Neuronal stem cell (in vitro differentiated cells): Measurements from ENCODE around the gene NDUFAF3. TPM values are rescaled to one million over a fixed set of nuclear protein-coding genes. Genes with fewer than 3 reads are reported as not detected.

ENCODE experiments used
- DNase-seq: peaks from one replicate; pipeline ENCODE4 v3.0.0-alpha.2; 2013; ENCODE audit warnings: low spot score
- H2AFZ ChIP-seq: one replicate; pipeline ENCODE4 v1.6.1; 2013; ENCODE audit warnings: mild to moderate bottlenecking, low read length, inconsistent platforms
- H2AK5ac ChIP-seq: 2 replicates; pipeline ENCODE4 v1.6.1; 2013; ENCODE audit warnings: low read depth, mild to moderate bottlenecking, inconsistent platforms, low read length, moderate library complexity, mixed read lengths
- H2BK120ac ChIP-seq: 2 replicates; pipeline ENCODE4 v1.6.1; 2013; ENCODE audit warnings: low read depth, mild to moderate bottlenecking, inconsistent platforms, low read length, moderate library complexity, mixed read lengths
- H2BK12ac ChIP-seq: one replicate; pipeline ENCODE4 v1.6.1; 2013; ENCODE audit warnings: low read length, inconsistent platforms
- H2BK15ac ChIP-seq: 2 replicates; pipeline ENCODE4 v1.6.1; 2013; ENCODE audit warnings: mild to moderate bottlenecking, low read length, inconsistent platforms, mixed read lengths
- H2BK5ac ChIP-seq: one replicate; pipeline ENCODE4 v1.6.1; 2013; ENCODE audit warnings: inconsistent platforms, mild to moderate bottlenecking, low read length, moderate library complexity
- H3K14ac ChIP-seq: one replicate; pipeline ENCODE4 v1.6.1; 2013; ENCODE audit warnings: low read length, inconsistent platforms
- H3K18ac ChIP-seq: 2 replicates; pipeline ENCODE4 v1.6.1; 2013; ENCODE audit warnings: low read length, inconsistent platforms
- H3K23ac ChIP-seq: 2 replicates; pipeline ENCODE4 v1.6.1; 2013; ENCODE audit warnings: low read depth, mild to moderate bottlenecking, mixed read lengths, low read length, inconsistent platforms; ENCODE audit not compliant: poor library complexity
- H3K27ac ChIP-seq: replicated peaks from 3 replicates; pipeline ENCODE4 v1.5.1; 2013; ENCODE audit warnings: low read length, inconsistent platforms
- H3K27me3 ChIP-seq, 3 experiments: 2 replicates each; pipeline ENCODE4 v1.6.1; 2013; ENCODE audit warnings: low read length in 3 of 3, mild to moderate bottlenecking in 2 of 3, inconsistent platforms in 1 of 3, low read depth in 1 of 3, mixed read lengths in 1 of 3, moderate library complexity in 1 of 3; ENCODE audit not compliant: control insufficient read depth in 3 of 3, insufficient read depth in 3 of 3
- H3K36me3 ChIP-seq, 2 donors: replicated peaks in 1 of 2; 2 replicates each; pipeline ENCODE4 v1.6.1; 2013; ENCODE audit warnings: low read length in 2 of 2; ENCODE audit not compliant: control insufficient read depth in 2 of 2, insufficient read depth in 2 of 2
- H3K4ac ChIP-seq: 2 replicates; pipeline ENCODE4 v1.6.1; 2013; ENCODE audit warnings: inconsistent platforms, mild to moderate bottlenecking, low read length, moderate library complexity
- H3K4me1 ChIP-seq, 2 donors: 1 replicate in 1 of 2; 2 replicates in 1 of 2; pipeline ENCODE4 v1.6.1; 2013; ENCODE audit warnings: low read length in 2 of 2, low read depth in 1 of 2; ENCODE audit not compliant: control insufficient read depth in 2 of 2, insufficient read depth in 1 of 2
- H3K4me2 ChIP-seq: one replicate; pipeline ENCODE4 v1.6.1; 2013; ENCODE audit warnings: mild to moderate bottlenecking, low read length, inconsistent platforms; ENCODE audit not compliant: insufficient read depth, poor library complexity, severe bottlenecking
- H3K4me3 ChIP-seq, 2 donors: 2 replicates each; pipeline ENCODE4 v1.5.1; 2013; ENCODE audit warnings: low read length in 2 of 2, mild to moderate bottlenecking in 2 of 2, inconsistent platforms in 1 of 2, moderate library complexity in 1 of 2
- H3K79me1 ChIP-seq: one replicate; pipeline ENCODE4 v1.6.1; 2013; ENCODE audit warnings: low read depth, mild to moderate bottlenecking, inconsistent platforms, low read length, moderate library complexity
- H3K9ac ChIP-seq: one replicate; pipeline ENCODE4 v1.6.1; 2013; ENCODE audit warnings: mild to moderate bottlenecking, low read depth, low read length, inconsistent platforms; ENCODE audit not compliant: poor library complexity
- H3K9me3 ChIP-seq, 2 donors: replicated peaks in 1 of 2; 2 replicates each; pipeline versions ENCODE3 to v1.6.1; 2013; ENCODE audit warnings: low read length in 2 of 2, mild to moderate bottlenecking in 2 of 2, inconsistent platforms in 1 of 2, low read depth in 1 of 2, mixed read lengths in 1 of 2, moderate library complexity in 1 of 2; ENCODE audit not compliant: control insufficient read depth in 2 of 2, insufficient read depth in 1 of 2
- H4K8ac ChIP-seq: one replicate; pipeline ENCODE4 v1.6.1; 2013; ENCODE audit warnings: low read depth, mild to moderate bottlenecking, inconsistent platforms, low read length, moderate library complexity
- H4K91ac ChIP-seq: one replicate; pipeline ENCODE4 v1.6.1; 2013; ENCODE audit warnings: low read length, low read depth, mild to moderate bottlenecking, inconsistent platforms; ENCODE audit not compliant: poor library complexity
- WGBS, 2 donors: extraction: QIAGEN DNeasy Blood & Tissue Kit; methylation state at CpG; one replicate each; pipeline ENCODE4 v1.1.7; 2013; ENCODE audit warnings: missing lambda C conversion rate in 2 of 2, mixed read lengths in 1 of 2; ENCODE audit not compliant: insufficient read length in 2 of 2, insufficient replicate concordance in 1 of 2; ENCODE audit errors: extremely low coverage in 2 of 2; 5-methylcytosine and 5-hydroxymethylcytosine counted together
- polyA plus RNA-seq, 2 experiments: library from polyadenylated mRNA; stranded (reverse); fragments of 200-250 nt; gene quantifications; one replicate each; pipeline ENCODE4 v1.2.3, GENCODE V29; 2013

The NDUFAF3 gene
- 57.2 TPM for polyA plus RNA-seq (2013, experiment 1 of 2)
- 56.0 TPM for polyA plus RNA-seq (2013, experiment 2 of 2)

- H3K4me1 ChIP-seq: peaks cover 22 to 23% of the 10 kb centered on the region in 2 donors
- peak within 1 kb of the TSS; percentile 98 for H2AK5ac ChIP-seq
- H3K27ac ChIP-seq: peak within 1 kb of the TSS; percentile 99
- H2BK12ac ChIP-seq: peak within 1 kb of the TSS; percentile 14
- peak within 1 kb of the TSS; percentile 55 for H2BK15ac ChIP-seq
- H2BK5ac ChIP-seq: peak within 1 kb of the TSS; percentile 99
- peak within 1 kb of the TSS; percentile 92 for H2AFZ ChIP-seq
- H4K91ac ChIP-seq: peak within 1 kb of the TSS; percentile 98
- WGBS, 2 donors: no CpG with 5 or more reads among the region's 83 CpGs
- H3K27me3 ChIP-seq: no peaks in the 10 kb centered on the region
- peak within 1 kb of the TSS; percentile 99 for H3K18ac ChIP-seq
- H3K14ac ChIP-seq: peak within 1 kb of the TSS; percentile 86
- peak within 1 kb of the TSS; percentile 100 for H3K9ac ChIP-seq
- H3K4me3 ChIP-seq: peak within 1 kb of the TSS; percentile 93 to 97
- H4K8ac ChIP-seq: peak within 1 kb of the TSS; percentile 93
- H3K23ac ChIP-seq: peak within 1 kb of the TSS; percentile 99
- peak; percentile 96 for DNase-seq
- peaks cover 34 to 51% of the 10 kb centered on the region in 2 donors for H3K36me3 ChIP-seq
- peak within 1 kb of the TSS; percentile 99 for H3K4me2 ChIP-seq
- H2BK120ac ChIP-seq: peak within 1 kb of the TSS; percentile 81
- peak within 1 kb of the TSS; percentile 58 for H3K4ac ChIP-seq
- H3K9me3 ChIP-seq: no peaks in the 10 kb centered on the region
- peaks cover 14% of the 10 kb centered on the region for H3K79me1 ChIP-seq
Observed at GRCh38 chr3:49021813-49022687, at the start of gene NDUFAF3. NDUFAF3 (plus strand) TSS chr3:49022121; CDS start chr3:49022145, 24 bp downstream.

- H3K23ac ChIP-seq: no peak overlapping the region
- H3K14ac ChIP-seq: no peak overlapping the region
- no peak overlapping the region for H2BK120ac ChIP-seq
- peaks cover 37 to 91% of the 10 kb centered on the region in 2 donors for H3K36me3 ChIP-seq
- no peak overlapping the region for H2BK5ac ChIP-seq
- no peaks in the 10 kb centered on the region for H3K79me1 ChIP-seq
- H3K4me2 ChIP-seq: no peak overlapping the region
- no peak overlapping the region for H3K27ac ChIP-seq
- no CpG with 5 or more reads among the region's 10 CpGs for WGBS, 2 donors
- no peak overlapping the region for H2AK5ac ChIP-seq
- H3K18ac ChIP-seq: no peak overlapping the region
- no peaks in the 10 kb centered on the region for H3K9me3 ChIP-seq
- DNase-seq: no peak
- no peak overlapping the region for H4K91ac ChIP-seq
- no peak overlapping the region for H2BK12ac ChIP-seq
- H3K4me1 ChIP-seq: no peaks in the 10 kb centered on the region
- H4K8ac ChIP-seq: no peak overlapping the region
- no peak overlapping the region for H2BK15ac ChIP-seq
- no peak overlapping the region for H3K4me3 ChIP-seq
- H2AFZ ChIP-seq: no peak overlapping the region
- H3K4ac ChIP-seq: no peak overlapping the region
- no peaks in the 10 kb centered on the region for H3K27me3 ChIP-seq
- no peak overlapping the region for H3K9ac ChIP-seq
Observed at GRCh38 chr3:48974076-48974864, 47.7 kb upstream of the NDUFAF3 start.

- no peak overlapping the region for H3K4ac ChIP-seq
- no peak overlapping the region for H3K9ac ChIP-seq
- H3K27ac ChIP-seq: no peak overlapping the region
- H3K4me1 ChIP-seq: no peaks in the 10 kb centered on the region
- no peak overlapping the region for H3K4me2 ChIP-seq
- H3K23ac ChIP-seq: no peak overlapping the region
- no peak overlapping the region for H4K8ac ChIP-seq
- peaks cover 46 to 94% of the 10 kb centered on the region in 2 donors for H3K36me3 ChIP-seq
- H2BK15ac ChIP-seq: no peak overlapping the region
- DNase-seq: no peak
- H3K27me3 ChIP-seq: no peaks in the 10 kb centered on the region
- peaks cover 5% of the 10 kb centered on the region for H3K79me1 ChIP-seq
- H2AFZ ChIP-seq: no peak overlapping the region
- H3K4me3 ChIP-seq: no peak overlapping the region
- no peak overlapping the region for H4K91ac ChIP-seq
- WGBS, 2 donors: no CpG with 5 or more reads among the region's 3 CpGs
- H3K9me3 ChIP-seq: no peaks in the 10 kb centered on the region
- H3K14ac ChIP-seq: no peak overlapping the region
- no peak overlapping the region for H2BK12ac ChIP-seq
- no peak overlapping the region for H2BK120ac ChIP-seq
- no peak overlapping the region for H2BK5ac ChIP-seq
- no peak overlapping the region for H2AK5ac ChIP-seq
- H3K18ac ChIP-seq: no peak overlapping the region
Observed at GRCh38 chr3:48979451-48979850, 42.5 kb upstream of the NDUFAF3 start.

GRCh38 chr3:48980295-48980694 is 41.6 kb upstream of the NDUFAF3 start:
- H2AK5ac ChIP-seq: no peak overlapping the region
- no peak for DNase-seq
- no peak overlapping the region for H2BK5ac ChIP-seq
- no peaks in the 10 kb centered on the region for H3K27me3 ChIP-seq
- H3K23ac ChIP-seq: no peak overlapping the region
- WGBS, 2 donors: no CpG with 5 or more reads among the region's 4 CpGs
- peaks cover 5% of the 10 kb centered on the region for H3K79me1 ChIP-seq
- H2BK15ac ChIP-seq: no peak overlapping the region
- no peak overlapping the region for H4K8ac ChIP-seq
- H3K9me3 ChIP-seq: no peaks in the 10 kb centered on the region
- H3K14ac ChIP-seq: no peak overlapping the region
- H3K27ac ChIP-seq: no peak overlapping the region
- H3K36me3 ChIP-seq: peaks cover 45 to 94% of the 10 kb centered on the region in 2 donors
- no peak overlapping the region for H3K18ac ChIP-seq
- H3K4ac ChIP-seq: no peak overlapping the region
- H4K91ac ChIP-seq: no peak overlapping the region
- H2BK120ac ChIP-seq: no peak overlapping the region
- H2AFZ ChIP-seq: no peak overlapping the region
- H3K4me2 ChIP-seq: no peak overlapping the region
- H3K4me3 ChIP-seq: no peak overlapping the region
- no peaks in the 10 kb centered on the region for H3K4me1 ChIP-seq
- no peak overlapping the region for H3K9ac ChIP-seq
- no peak overlapping the region for H2BK12ac ChIP-seq
